HepG2 (cell line): ENCODE measurements around the gene MRPS35. TPM values are rescaled to one million over a fixed set of nuclear protein-coding genes. Genes with fewer than 3 reads are reported as not detected.

Experiments
- AHR ChIP-seq: IDR thresholded peaks from 2 replicates; pipeline ENCODE4 v1.6.1; 2018; ENCODE audit warnings: missing genetic modification reagents, missing compliant biosample characterization
- ATF3 ChIP-seq: sonication (generic); formaldehyde crosslinking; IDR thresholded peaks from 2 replicates; pipeline ENCODE4 v1.4.0; 2020; ENCODE audit warnings: missing genetic modification reagents
- BHLHE40 ChIP-seq: IDR thresholded peaks from 2 replicates; pipeline ENCODE4 v1.6.1; 2011; ENCODE audit warnings: low read length, improper control_type of control experiment
- FIP1L1 ChIP-seq: fragments of 200-400 bp; formaldehyde crosslinking; IDR thresholded peaks from 2 replicates; pipeline ENCODE4 v1.6.1; 2018; ENCODE audit warnings: low read depth, mild to moderate bottlenecking, low read length, moderate library complexity, borderline replicate concordance; ENCODE audit not compliant: insufficient read depth
- FLYWCH1 ChIP-seq: sonication (generic); formaldehyde crosslinking; IDR thresholded peaks from 2 replicates; pipeline ENCODE4 v1.8.1; 2023; ENCODE audit warnings: mild to moderate bottlenecking, missing genetic modification reagents
- FOXO1 ChIP-seq: sonication (generic); formaldehyde crosslinking; IDR thresholded peaks from 2 replicates; pipeline ENCODE4 v1.4.0; 2020; ENCODE audit warnings: missing genetic modification reagents
- GTF2F1 ChIP-seq: fragments of 150-350 bp; IDR thresholded peaks from 2 replicates; pipeline ENCODE4 v1.6.1; 2014; ENCODE audit warnings: low read length
- HDAC2 ChIP-seq: sonication (generic); formaldehyde crosslinking; IDR thresholded peaks from 2 replicates; pipeline ENCODE4 v1.4.0; 2020; ENCODE audit warnings: missing genetic modification reagents
- IKZF1 ChIP-seq: fragments of 450-650 bp; IDR thresholded peaks from 2 replicates; pipeline ENCODE4 v1.7.1; 2016
- KLF11 ChIP-seq: IDR thresholded peaks from 2 replicates; pipeline ENCODE4 v1.6.1; 2016; ENCODE audit warnings: missing compliant biosample characterization
- NR1H2 ChIP-seq: sonication (generic); formaldehyde crosslinking; IDR thresholded peaks from 2 replicates; pipeline ENCODE4 v1.8.1; 2022; ENCODE audit warnings: low read depth, missing genetic modification reagents, borderline replicate concordance
- SATB2 ChIP-seq: sonication (generic); formaldehyde crosslinking; IDR thresholded peaks from 2 replicates; pipeline ENCODE4 v1.5.0; 2020; ENCODE audit warnings: missing genetic modification reagents
- SMAD9 ChIP-seq: sonication (generic); formaldehyde crosslinking; IDR thresholded peaks from 2 replicates; pipeline ENCODE4 v1.5.1; 2020; ENCODE audit warnings: mild to moderate bottlenecking, missing genetic modification reagents
- SNAPC4 ChIP-seq: sonication (generic); formaldehyde crosslinking; IDR thresholded peaks from 2 replicates; pipeline ENCODE4 v1.4.0; 2020; ENCODE audit warnings: mild to moderate bottlenecking, missing genetic modification reagents
- THYN1 ChIP-seq: sonication (generic); formaldehyde crosslinking; IDR thresholded peaks from 2 replicates; pipeline ENCODE4 v1.8.1; 2023; ENCODE audit warnings: low read depth, mild to moderate bottlenecking, moderate library complexity, missing genetic modification reagents, borderline replicate concordance
- ZFP90 ChIP-seq: sonication (generic); formaldehyde crosslinking; IDR thresholded peaks from 2 replicates; pipeline ENCODE4 v1.8.0; 2022; ENCODE audit warnings: missing genetic modification reagents, mild to moderate bottlenecking, inconsistent platforms, borderline replicate concordance
- ZNF138 ChIP-seq: sonication (generic); formaldehyde crosslinking; IDR thresholded peaks from 2 replicates; pipeline ENCODE4 v1.5.0; 2020; ENCODE audit warnings: mild to moderate bottlenecking, low read depth, missing genetic modification reagents
- ZNF317 ChIP-seq: sonication (generic); formaldehyde crosslinking; IDR thresholded peaks from 2 replicates; pipeline ENCODE4 v1.5.0; 2020; ENCODE audit warnings: mild to moderate bottlenecking, missing genetic modification reagents
- ZNF629 ChIP-seq: sonication (generic); formaldehyde crosslinking; conservative IDR thresholded peaks from 2 replicates; pipeline ENCODE4 v1.5.0; 2020; ENCODE audit warnings: missing genetic modification reagents
- ZNF737 ChIP-seq: sonication (generic); formaldehyde crosslinking; IDR thresholded peaks from 2 replicates; pipeline ENCODE4 v1.5.0; 2020; ENCODE audit warnings: missing genetic modification reagents, mild to moderate bottlenecking, borderline replicate concordance
- ZNF746 ChIP-seq: sonication (generic); formaldehyde crosslinking; IDR thresholded peaks from 2 replicates; pipeline ENCODE4 v1.8.0; 2022; ENCODE audit warnings: mild to moderate bottlenecking, missing genetic modification reagents
- ZNF768 ChIP-seq: sonication (generic); formaldehyde crosslinking; IDR thresholded peaks from 2 replicates; pipeline ENCODE4 v1.4.0; 2020; ENCODE audit warnings: missing genetic modification reagents
- polyA plus RNA-seq, 8 experiments: library from polyadenylated mRNA; depleted of rRNA in 3 of 8; stranded (reverse) in 7 of 8; unstranded in 1 of 8; fragments of >200 nt; fragmentation: Illumina TruSeq in 4 of 8; extraction: Trizol in 4 of 8; gene quantifications; 2 replicates each; pipeline versions ENCODE4 v1.2.1 to v1.2.3, GENCODE V29; 2011 to 2016; ENCODE audit warnings: low read depth in 4 of 8, missing spikeins in 1 of 8, mixed read lengths in 1 of 8; ENCODE audit not compliant: insufficient read depth in 1 of 8
- total RNA-seq, 5 experiments: library from RNA; depleted of rRNA; stranded (reverse); fragments of >200 nt; fragmentation: Illumina TruSeq; extraction: Trizol; gene quantifications; 2 replicates each; pipeline ENCODE4 v1.2.3, GENCODE V29; 2016; ENCODE audit warnings: low read depth in 1 of 5
- TF ChIP-seq, protein P1 (sequence below): sonication (generic); formaldehyde crosslinking; IDR thresholded peaks from 2 replicates; pipeline ENCODE4 v1.4.0; 2020; ENCODE audit warnings: missing genetic modification reagents, low read depth, mild to moderate bottlenecking, borderline replicate concordance
- TF ChIP-seq, protein P2 (sequence below): sonication (generic); formaldehyde crosslinking; IDR thresholded peaks from 2 replicates; pipeline ENCODE4 v1.8.1; 2023; ENCODE audit warnings: missing genetic modification reagents, inconsistent platforms, borderline replicate concordance

MRPS35 gene
- total and polyA plus RNA-seq, 2 of the 13 experiments (the other 11 are each of a cell fraction or from before 2014, with no cell fraction given): 63.4 to 104 TPM

DNA sequence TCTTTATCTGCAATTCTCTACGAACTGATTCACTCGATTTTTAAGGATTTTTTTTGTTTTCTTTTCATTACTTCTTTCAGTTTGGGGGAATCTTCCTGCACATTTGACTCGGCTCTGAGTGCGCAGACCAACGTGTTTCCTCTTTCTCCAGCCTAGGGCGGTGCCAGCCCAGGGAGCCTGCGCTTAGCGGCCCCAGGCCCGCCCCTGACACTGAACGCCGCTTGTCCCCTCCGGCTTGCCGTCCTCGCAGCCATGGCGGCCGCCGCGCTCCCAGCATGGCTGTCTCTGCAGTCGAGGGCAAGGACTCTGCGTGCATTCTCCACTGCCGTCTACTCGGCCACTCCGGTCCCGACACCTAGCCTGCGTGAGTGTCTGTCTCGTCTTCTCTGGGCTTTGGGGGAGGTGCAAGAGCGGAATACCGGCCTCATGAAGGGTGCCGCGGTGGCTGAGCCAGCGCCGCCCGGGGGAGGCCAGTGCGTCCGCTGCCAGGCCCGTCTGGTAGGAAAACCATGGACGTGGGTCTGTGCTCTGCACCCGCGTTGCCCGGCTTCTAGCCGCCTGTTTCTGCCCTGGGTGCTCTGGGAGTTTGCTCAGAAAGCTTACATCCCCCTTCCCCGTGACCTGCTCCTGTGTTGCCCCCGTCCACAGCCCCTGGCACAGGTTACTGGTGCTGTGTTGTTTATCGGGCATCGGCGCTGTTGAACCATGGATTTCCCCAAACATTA is at the start of gene MRPS35 (continued):
- TF ChIP-seq, protein P1, sequence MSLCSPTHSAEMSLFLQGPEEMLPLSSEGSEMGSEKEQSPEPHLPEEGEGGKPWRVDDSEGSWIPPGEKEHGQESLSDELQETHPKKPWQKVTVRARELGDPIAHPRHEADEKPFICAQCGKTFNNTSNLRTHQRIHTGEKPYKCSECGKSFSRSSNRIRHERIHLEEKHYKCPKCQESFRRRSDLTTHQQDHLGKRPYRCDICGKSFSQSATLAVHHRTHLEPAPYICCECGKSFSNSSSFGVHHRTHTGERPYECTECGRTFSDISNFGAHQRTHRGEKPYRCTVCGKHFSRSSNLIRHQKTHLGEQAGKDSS: peak; percentile 94
- peak; percentile 7 for TF ChIP-seq BHLHE40
- no peak; the same call in 1 of the 2 replicates for TF ChIP-seq ZNF737
- TF ChIP-seq HDAC2 (CRISPR knock-in tag): peak; percentile 87
- 0 out of 2 replicates have a peak, but pooled peaks have one; percentile 60 for TF ChIP-seq ZNF746 (CRISPR knock-in tag)
- TF ChIP-seq ZNF138 (CRISPR knock-in tag): peak; percentile 64
- TF ChIP-seq ATF3 (CRISPR knock-in tag): peak; percentile 41
- peak; percentile 60 for TF ChIP-seq FOXO1
- 0 out of 2 replicates have a peak, but pooled peaks have one; percentile 86 for TF ChIP-seq SATB2 (CRISPR knock-in tag)
- 0 out of 2 replicates have a peak, but pooled peaks have one; percentile 27 for TF ChIP-seq ZNF629 (CRISPR knock-in tag)
- peak; percentile 39; the same call in 1 of the 2 replicates for TF ChIP-seq FIP1L1
- TF ChIP-seq ZNF317: peak; percentile 91
- TF ChIP-seq SNAPC4: no peak; the same call in 1 of the 2 replicates
- TF ChIP-seq, protein P2, sequence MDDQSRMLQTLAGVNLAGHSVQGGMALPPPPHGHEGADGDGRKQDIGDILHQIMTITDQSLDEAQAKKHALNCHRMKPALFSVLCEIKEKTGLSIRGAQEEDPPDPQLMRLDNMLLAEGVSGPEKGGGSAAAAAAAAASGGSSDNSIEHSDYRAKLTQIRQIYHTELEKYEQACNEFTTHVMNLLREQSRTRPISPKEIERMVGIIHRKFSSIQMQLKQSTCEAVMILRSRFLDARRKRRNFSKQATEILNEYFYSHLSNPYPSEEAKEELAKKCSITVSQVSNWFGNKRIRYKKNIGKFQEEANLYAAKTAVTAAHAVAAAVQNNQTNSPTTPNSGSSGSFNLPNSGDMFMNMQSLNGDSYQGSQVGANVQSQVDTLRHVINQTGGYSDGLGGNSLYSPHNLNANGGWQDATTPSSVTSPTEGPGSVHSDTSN (CRISPR knock-in tag): no peak
- peak; percentile 90 for TF ChIP-seq KLF11
- peak; percentile 91; the same call in 1 of the 2 replicates for TF ChIP-seq SMAD9
- TF ChIP-seq GTF2F1: no peak
- TF ChIP-seq FLYWCH1 (CRISPR knock-in tag): 0 out of 2 replicates have a peak, but pooled peaks have one; percentile 13
- peak; percentile 87 for TF ChIP-seq ZNF768 (CRISPR knock-in tag)
- peak; percentile 96 for TF ChIP-seq ZFP90
- no peak for TF ChIP-seq IKZF1
- TF ChIP-seq THYN1 (CRISPR knock-in tag): 0 out of 2 replicates have a peak, but pooled peaks have one; percentile 73
- no peak for TF ChIP-seq NR1H2 (CRISPR knock-in tag)
- peak; percentile 93 for TF ChIP-seq AHR (CRISPR knock-in tag)
